Measurements from ENCODE around the gene AQP12B. TPM values are rescaled to one million over a fixed set of nuclear protein-coding genes. Genes with fewer than 3 reads are reported as not detected.

AQP12B gene
- total RNA-seq, 1 donor from 2014 or later, result not detected

- H3K4me3 Mint-ChIP-seq (ENCODE audit: unreplicated experiment), result no peak overlapping the region
- TF ChIP-seq CTCF (IDR thresholded peaks at IDR 0.05; ENCODE audit: unreplicated experiment), result no peak
- H3K36me3 Mint-ChIP-seq (ENCODE audit: low read depth, unreplicated experiment), result no peaks in the 10 kb centered on the region
- no peak overlapping the region for H3K27ac Mint-ChIP-seq (ENCODE audit: unreplicated experiment)
- H3K27me3 Mint-ChIP-seq (ENCODE audit: unreplicated experiment), result peaks cover 11% of the 10 kb centered on the region
- H3K4me1 Mint-ChIP-seq (ENCODE audit: unreplicated experiment), result peaks cover 9% of the 10 kb centered on the region
- DNase-seq (ENCODE audit: low spot score), result no peak
- H3K9me3 Mint-ChIP-seq (ENCODE audit: unreplicated experiment), result no peaks in the 10 kb centered on the region
These were observed 37.8 kb downstream of the AQP12B start for GRCh38 chr2:240644859-240645301.

- H3K27ac Mint-ChIP-seq (ENCODE audit: unreplicated experiment), result no peak overlapping the region
- H3K9me3 Mint-ChIP-seq (ENCODE audit: unreplicated experiment), result no peaks in the 10 kb centered on the region
- no peaks in the 10 kb centered on the region for H3K36me3 Mint-ChIP-seq (ENCODE audit: low read depth, unreplicated experiment)
- no peak for DNase-seq (ENCODE audit: low spot score)
- TF ChIP-seq CTCF (IDR thresholded peaks at IDR 0.05; ENCODE audit: unreplicated experiment), result no peak
- H3K4me3 Mint-ChIP-seq (ENCODE audit: unreplicated experiment), result no peak overlapping the region
- peaks cover 9% of the 10 kb centered on the region for H3K4me1 Mint-ChIP-seq (ENCODE audit: unreplicated experiment)
- peaks cover 11% of the 10 kb centered on the region for H3K27me3 Mint-ChIP-seq (ENCODE audit: unreplicated experiment)
These were observed 38.5 kb downstream of the AQP12B start for GRCh38 chr2:240644171-240644651.

GRCh38 chr2:240643811-240644150, 38.9 kb downstream of the AQP12B start:
- DNase-seq (ENCODE audit: low spot score), result no peak
- H3K9me3 Mint-ChIP-seq (ENCODE audit: unreplicated experiment), result no peaks in the 10 kb centered on the region
- peaks cover 9% of the 10 kb centered on the region for H3K4me1 Mint-ChIP-seq (ENCODE audit: unreplicated experiment)
- H3K27me3 Mint-ChIP-seq (ENCODE audit: unreplicated experiment), result peaks cover 14% of the 10 kb centered on the region
- no peak overlapping the region for H3K27ac Mint-ChIP-seq (ENCODE audit: unreplicated experiment)
- H3K36me3 Mint-ChIP-seq (ENCODE audit: low read depth, unreplicated experiment), result peaks cover 3% of the 10 kb centered on the region
- TF ChIP-seq CTCF (IDR thresholded peaks at IDR 0.05; ENCODE audit: unreplicated experiment), result no peak
- H3K4me3 Mint-ChIP-seq (ENCODE audit: unreplicated experiment), result no peak overlapping the region

GRCh38 chr2:240643093-240643810, 39.4 kb downstream of the AQP12B start:
- Mint-ChIP-seq H3K9me3 (ENCODE audit: unreplicated experiment) (no peaks in the 10 kb centered on the region), H3K4me3 (ENCODE audit: unreplicated experiment) (no peak overlapping the region), H3K27me3 (ENCODE audit: unreplicated experiment) (peaks cover 16% of the 10 kb centered on the region), H3K27ac (ENCODE audit: unreplicated experiment) (no peak overlapping the region), H3K36me3 (ENCODE audit: low read depth, unreplicated experiment) (peaks cover 5% of the 10 kb centered on the region), H3K4me1 (ENCODE audit: unreplicated experiment) (peaks cover 9% of the 10 kb centered on the region)
- TF ChIP-seq CTCF (IDR thresholded peaks at IDR 0.05; ENCODE audit: unreplicated experiment), result no peak
- DNase-seq (ENCODE audit: low spot score), result no peak

- H3K27me3 Mint-ChIP-seq (ENCODE audit: unreplicated experiment), result peaks cover 18% of the 10 kb centered on the region
- H3K27ac Mint-ChIP-seq (ENCODE audit: unreplicated experiment), result no peak overlapping the region
- H3K9me3 Mint-ChIP-seq (ENCODE audit: unreplicated experiment), result no peaks in the 10 kb centered on the region
- peaks cover 9% of the 10 kb centered on the region for H3K4me1 Mint-ChIP-seq (ENCODE audit: unreplicated experiment)
- DNase-seq (ENCODE audit: low spot score), result no peak
- no peak overlapping the region for H3K4me3 Mint-ChIP-seq (ENCODE audit: unreplicated experiment)
- peaks cover 5% of the 10 kb centered on the region for H3K36me3 Mint-ChIP-seq (ENCODE audit: low read depth, unreplicated experiment)
- TF ChIP-seq CTCF (IDR thresholded peaks at IDR 0.05; ENCODE audit: unreplicated experiment), result no peak
These were observed 39.9 kb downstream of the AQP12B start for GRCh38 chr2:240642806-240643092.

Measured in endothelial cell (in vitro differentiated cells).